Thyroid gland (tissue), 4 donors: Measurements from ENCODE around the gene HIPK4.

Experiments
- POLR2A ChIP-seq, 2 donors: fragments of 450-650 bp; IDR thresholded peaks; one replicate each; pipeline ENCODE4 v1.6.1; 2017; ENCODE audit warnings: antibody characterized with exemption in 2 of 2, mild to moderate bottlenecking in 2 of 2, moderate library complexity in 1 of 2
- TF ChIP-seq, protein P1 (sequence below), 6 experiments: fragments of 200-600 bp in 3 of 6; fragments of 450-650 bp in 3 of 6; sonication (generic) in 3 of 6; IDR thresholded peaks; one replicate each; pipeline ENCODE4 v1.5.1; 2016 to 2019; ENCODE audit warnings: antibody characterized with exemption in 6 of 6, mild to moderate bottlenecking in 2 of 6, inconsistent platforms in 1 of 6, moderate library complexity in 1 of 6

GRCh38 chr19:40370997-40371801, 18.8 kb downstream of the HIPK4 start:
- TF ChIP-seq, protein P1, sequence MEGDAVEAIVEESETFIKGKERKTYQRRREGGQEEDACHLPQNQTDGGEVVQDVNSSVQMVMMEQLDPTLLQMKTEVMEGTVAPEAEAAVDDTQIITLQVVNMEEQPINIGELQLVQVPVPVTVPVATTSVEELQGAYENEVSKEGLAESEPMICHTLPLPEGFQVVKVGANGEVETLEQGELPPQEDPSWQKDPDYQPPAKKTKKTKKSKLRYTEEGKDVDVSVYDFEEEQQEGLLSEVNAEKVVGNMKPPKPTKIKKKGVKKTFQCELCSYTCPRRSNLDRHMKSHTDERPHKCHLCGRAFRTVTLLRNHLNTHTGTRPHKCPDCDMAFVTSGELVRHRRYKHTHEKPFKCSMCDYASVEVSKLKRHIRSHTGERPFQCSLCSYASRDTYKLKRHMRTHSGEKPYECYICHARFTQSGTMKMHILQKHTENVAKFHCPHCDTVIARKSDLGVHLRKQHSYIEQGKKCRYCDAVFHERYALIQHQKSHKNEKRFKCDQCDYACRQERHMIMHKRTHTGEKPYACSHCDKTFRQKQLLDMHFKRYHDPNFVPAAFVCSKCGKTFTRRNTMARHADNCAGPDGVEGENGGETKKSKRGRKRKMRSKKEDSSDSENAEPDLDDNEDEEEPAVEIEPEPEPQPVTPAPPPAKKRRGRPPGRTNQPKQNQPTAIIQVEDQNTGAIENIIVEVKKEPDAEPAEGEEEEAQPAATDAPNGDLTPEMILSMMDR (IDR thresholded peaks at IDR 0.05), result no peak
- TF ChIP-seq POLR2A (IDR thresholded peaks at IDR 0.05), result no peak
